GM20431 (cell line): Measurements from ENCODE around the gene PTGER1.

Experiments used
- in situ Hi-C: fragments of 300-500 bp; cut with MseI, MboI; formaldehyde crosslinking; loops from one replicate; pipeline ENCODE4 v1.15.0; 2020; ENCODE audit warnings: low sequenced_read_pairs; ENCODE audit not compliant: unreplicated experiment

PTGER1 gene

DNA sequence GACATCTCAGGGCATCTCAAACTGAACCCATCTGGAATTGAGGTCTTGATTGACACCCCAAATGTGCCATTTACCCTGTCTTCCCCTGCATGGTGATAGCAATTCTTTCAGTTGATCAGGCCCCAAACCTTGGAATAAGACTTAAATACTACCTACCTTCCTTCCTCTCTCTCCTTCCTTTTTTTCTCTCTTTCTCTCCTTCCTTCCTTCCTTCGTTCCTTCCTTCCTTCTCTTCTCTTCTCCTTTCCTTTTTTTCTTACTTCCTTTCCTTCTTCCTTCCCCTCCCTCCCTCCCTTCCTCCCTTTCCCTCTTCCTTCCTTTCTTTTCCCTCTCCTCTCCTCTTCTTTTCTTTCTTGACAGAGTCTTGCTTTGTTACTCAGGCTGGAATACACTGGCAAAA, 28.1 kb upstream of the PTGER1 start:
- in situ Hi-C loops: no loop called here

DNA sequence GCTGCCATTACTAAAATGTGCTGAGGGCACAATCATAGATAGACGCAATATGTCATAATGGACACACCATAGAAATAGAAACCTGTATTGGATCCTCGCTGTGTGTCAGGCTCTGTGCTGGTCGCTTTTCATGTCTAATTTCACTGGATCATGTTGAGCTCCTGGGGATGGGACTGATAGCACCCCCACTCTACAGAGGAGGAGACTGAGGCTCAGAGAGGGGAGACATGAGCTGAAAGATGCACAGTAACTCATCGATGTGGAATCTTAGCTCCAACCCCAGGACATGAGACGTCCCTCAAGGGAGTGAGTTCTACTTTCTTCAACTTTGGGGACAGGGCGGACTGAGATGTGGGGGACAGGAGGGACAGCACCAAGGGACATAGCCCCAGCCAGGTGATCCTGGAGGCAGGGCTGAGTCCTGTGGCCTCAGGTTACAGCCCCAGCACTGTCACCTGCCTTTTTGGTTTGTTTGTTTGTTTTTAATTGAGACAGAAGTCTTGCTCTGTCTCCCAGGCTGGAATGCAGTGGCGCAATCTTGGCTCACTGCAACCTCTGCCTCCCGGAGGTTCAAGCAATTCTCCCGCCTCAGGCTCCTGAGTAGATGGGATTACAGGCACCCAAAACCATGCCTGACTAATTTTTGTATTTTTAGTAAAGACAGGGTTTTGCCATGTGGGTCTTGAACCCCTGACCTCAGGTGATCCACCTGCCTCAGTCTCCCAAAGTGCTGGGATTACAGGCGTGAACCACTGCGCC, 27.4 kb upstream of the PTGER1 start:
- in situ Hi-C loops: no loop called here

DNA sequence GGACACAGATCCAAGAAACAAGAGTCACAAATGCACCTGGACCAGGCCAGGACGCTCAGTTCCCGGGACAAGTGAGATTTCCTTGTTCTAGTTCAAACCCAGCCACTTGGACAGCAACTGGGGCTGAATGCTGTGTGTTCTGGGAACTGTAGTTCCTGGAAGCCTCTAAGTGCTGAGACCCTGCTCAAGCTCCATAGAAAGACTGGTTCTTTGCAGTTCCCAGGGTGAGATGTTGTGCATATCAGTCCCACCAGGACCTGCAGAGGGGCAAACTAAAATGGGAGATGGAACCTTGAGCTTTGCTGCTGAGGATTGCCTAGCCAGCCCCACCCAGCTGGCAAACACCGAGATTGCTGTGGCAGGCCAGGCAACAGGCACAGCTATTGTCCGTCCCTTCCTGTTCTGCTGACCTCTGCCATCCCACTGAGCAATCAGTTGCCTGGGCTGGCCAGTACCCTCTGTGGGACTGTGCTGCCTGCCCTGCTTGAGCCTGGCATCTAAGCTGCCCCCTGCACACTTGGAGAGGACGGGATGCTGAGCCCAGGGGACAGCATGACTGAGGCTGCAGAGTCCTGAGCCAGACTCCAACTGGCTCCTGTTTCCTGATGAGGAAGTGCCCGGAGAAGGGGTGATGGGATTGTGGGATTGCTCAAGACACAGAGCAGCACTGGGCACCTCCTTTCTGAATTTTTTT, 22.2 kb upstream of the PTGER1 start:
- in situ Hi-C loops: no loop called here

GRCh38 chr19:14496834-14497227, 21.7 kb upstream of the PTGER1 start:
- in situ Hi-C loops: no loop called here

- in situ Hi-C loops: no loop called here
These were observed 21.1 kb upstream of the PTGER1 start, which contains the start of gene GIPC1 for GRCh38 chr19:14496029-14496833. GIPC1 (minus strand) TSS chr19:14496127; CDS start chr19:14482976, 13,151 bp downstream.

- in situ Hi-C loops: no loop called here
These were observed 20.5 kb upstream of the PTGER1 start for GRCh38 chr19:14495672-14496028.

GRCh38 chr19:14494910-14495671, 19.9 kb upstream of the PTGER1 start:
- in situ Hi-C loops: no loop called here

DNA sequence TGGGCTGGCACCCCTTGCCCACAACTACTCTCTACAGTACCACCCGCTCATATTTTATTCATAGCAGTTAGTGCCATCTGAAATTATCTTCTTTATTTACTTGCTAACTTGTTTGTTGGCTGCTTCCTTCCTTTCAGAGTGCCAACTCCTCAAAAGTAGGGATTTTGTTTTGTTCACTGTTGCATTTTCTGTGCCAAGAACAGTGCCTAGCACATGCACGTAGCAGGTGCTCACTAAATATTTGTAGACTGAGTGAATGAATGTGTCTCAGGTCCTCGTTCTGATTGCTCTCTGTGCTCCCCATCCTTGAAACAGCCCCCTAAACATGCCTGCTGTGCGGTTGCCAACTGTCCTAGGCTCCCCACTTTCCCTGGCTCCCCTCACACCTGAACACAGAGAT, 19.3 kb upstream of the PTGER1 start:
- in situ Hi-C loops: no loop called here

- in situ Hi-C loops: no loop called here
These were observed 17.7 kb upstream of the PTGER1 start for GRCh38 chr19:14492756-14493337.

GRCh38 chr19:14487370-14488125, 12.4 kb upstream of the PTGER1 start:
- in situ Hi-C loops: no loop called here

- in situ Hi-C loops: no loop called here
These were observed 7.2 kb upstream of the PTGER1 start for GRCh38 chr19:14482172-14482941.

DNA sequence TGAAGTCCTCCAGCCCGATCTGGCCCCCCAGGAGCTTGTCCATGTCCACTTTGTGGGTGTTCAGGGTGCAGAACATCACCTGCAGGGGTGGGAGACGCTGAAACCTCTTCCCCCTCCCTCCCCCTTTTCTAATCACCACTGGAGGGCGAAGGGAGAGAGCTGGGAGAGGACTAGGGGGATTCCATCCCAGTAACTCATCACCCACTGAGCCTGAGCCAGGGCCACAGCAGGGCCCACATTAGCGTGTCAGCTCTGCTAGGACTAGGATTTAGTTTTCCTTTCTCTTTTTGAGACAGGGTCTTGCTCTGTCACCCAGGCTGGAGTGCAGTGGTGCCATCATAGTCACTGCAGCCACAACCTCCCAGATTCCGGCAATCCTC, 5.5 kb upstream of the PTGER1 start:
- in situ Hi-C loops: no loop called here

DNA sequence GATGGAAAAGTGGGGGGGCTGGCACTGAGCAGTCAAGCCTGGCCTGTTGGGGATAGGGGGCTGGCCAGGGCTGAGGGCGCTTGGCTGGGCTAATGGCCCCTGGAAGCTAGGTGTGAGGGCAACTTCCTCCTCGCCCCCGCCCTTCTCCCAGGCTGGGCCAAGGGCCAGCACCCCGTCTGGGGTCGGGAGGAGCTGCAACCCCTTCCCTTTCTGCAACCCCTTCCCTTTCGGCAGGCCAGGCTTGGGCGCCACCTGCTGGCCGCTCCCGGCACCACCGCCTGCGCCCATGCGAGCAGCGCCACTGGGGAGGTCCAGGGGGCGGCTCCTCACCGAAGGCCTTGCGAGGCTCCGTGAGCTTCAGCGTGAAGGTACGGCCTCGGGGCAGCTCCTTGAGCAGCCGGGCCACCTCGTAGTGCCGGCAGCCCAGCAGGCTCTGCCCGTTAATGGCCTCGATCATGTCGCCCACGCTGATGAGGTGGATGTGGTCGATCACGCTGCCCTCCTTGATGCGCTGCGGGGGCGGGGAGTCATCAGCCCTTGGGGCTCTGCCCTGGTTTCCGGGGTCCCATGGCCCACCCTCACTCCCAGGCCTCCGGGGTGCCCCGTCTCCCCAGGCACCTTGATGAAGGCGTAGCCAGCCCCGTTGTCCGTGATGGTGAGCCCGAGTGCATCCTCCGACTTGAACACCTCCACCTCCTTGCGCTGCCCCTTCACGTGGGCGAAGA, 5.0 kb upstream of the PTGER1 start:
- in situ Hi-C loops: no loop called here

DNA sequence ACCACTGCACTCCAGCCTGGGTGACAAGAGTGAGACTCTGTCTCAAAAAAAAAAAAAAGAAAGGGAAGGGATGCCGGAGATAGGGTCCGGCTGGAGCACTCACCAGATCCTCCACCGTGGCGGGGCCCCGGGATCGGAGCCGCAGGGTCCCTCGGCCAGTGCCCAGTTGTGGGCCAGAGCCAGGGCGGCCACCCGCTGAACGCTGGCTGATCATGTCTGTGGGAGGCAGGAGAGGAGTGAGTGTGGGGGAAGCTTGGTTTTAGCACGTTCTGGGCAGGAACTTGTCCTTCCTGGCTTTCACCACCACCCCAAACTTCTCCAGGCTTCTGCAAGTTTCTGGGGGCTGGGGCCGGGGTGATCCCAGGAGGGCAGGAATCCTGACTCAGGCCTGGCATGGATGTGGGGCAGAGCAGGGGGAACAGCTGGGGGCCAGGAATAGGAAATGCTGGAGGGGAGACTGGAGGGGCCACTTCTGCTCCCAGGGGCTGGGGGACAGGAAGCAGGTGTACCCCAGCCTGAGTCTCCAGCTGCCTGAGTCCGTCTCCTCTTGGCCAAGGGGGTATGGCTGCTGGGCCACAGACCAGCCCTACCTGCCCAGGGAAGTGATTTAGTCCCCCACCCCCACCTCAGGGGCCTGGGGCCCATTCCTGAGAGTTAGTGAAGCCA, 4.3 kb upstream of the PTGER1 start:
- in situ Hi-C loops: no loop called here

GRCh38 chr19:14478113-14478545, 3.0 kb upstream of the PTGER1 start:
- in situ Hi-C loops: no loop called here

DNA sequence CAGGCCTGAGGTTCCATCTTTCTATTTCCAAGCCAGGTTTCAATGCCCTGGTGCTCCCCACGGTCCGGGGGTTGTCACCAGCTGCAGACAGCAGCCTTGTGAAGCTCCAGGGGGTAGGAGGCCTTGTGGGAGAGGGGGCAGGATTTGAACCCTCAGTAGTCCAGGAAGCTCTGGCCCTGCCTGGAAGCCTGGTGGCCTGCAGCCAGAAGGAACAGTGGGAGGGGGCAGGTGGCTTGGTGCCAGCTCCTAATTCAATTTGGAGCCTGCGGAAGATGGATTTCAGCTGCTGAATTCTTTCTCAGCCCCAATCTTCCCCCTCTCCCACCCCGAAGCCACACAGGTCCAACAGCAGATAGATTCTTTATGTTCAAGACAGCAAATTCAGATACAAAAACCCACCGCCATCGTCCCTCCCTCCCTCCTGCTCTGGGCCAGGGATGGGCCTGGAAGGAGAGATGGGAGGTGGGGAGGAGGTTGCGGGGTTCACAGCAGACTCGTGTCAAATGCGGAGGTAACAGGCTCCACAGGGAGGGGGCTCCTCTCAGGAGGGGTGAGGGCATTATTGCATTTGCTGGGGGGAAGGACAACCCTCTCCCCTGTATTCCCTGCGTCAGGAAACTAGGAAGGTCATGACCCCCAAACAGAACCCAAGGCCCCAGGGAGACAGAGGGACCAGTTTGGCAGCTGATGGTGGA, 2.4 kb upstream of the PTGER1 start:
- in situ Hi-C loops: no loop called here
